HepG2 (cell line): ENCODE results near the gene COX7C. TPM values are rescaled to one million over a fixed set of nuclear protein-coding genes. Genes with fewer than 3 reads are reported as not detected.

Experiments used
- DDIT3 ChIP-seq: sonication (generic); formaldehyde crosslinking; IDR thresholded peaks from 2 replicates; pipeline ENCODE4 v1.4.0; 2020; ENCODE audit warnings: mild to moderate bottlenecking, missing genetic modification reagents
- EP300 ChIP-seq, 3 experiments: sonication (generic) in 1 of 3; formaldehyde crosslinking in 1 of 3; IDR thresholded peaks; 2 replicates each; pipeline versions ENCODE4 v1.5.1 to v1.6.1; 2011 to 2020; ENCODE audit warnings: low read depth in 2 of 3, low read length in 2 of 3, borderline replicate concordance in 1 of 3, improper control_type of control experiment in 1 of 3, mild to moderate bottlenecking in 1 of 3, missing genetic modification reagents in 1 of 3, moderate library complexity in 1 of 3
- GPN1 ChIP-seq: sonication (generic); formaldehyde crosslinking; IDR thresholded peaks from 2 replicates; pipeline ENCODE4 v1.5.1; 2020; ENCODE audit warnings: missing genetic modification reagents, borderline replicate concordance
- GTF2F1 ChIP-seq: fragments of 150-350 bp; IDR thresholded peaks from 2 replicates; pipeline ENCODE4 v1.6.1; 2014; ENCODE audit warnings: low read length
- JARID2 ChIP-seq: sonication (generic); formaldehyde crosslinking; IDR thresholded peaks from 2 replicates; pipeline ENCODE4 v1.8.1; 2023; ENCODE audit warnings: missing genetic modification reagents, inconsistent platforms; ENCODE audit not compliant: insufficient replicate concordance
- PHF5A ChIP-seq: IDR thresholded peaks from one replicate; pipeline ENCODE4 v1.6.1; 2018; ENCODE audit warnings: low read depth, missing genetic modification reagents; ENCODE audit not compliant: unreplicated experiment
- PITX1 ChIP-seq: sonication (generic); formaldehyde crosslinking; IDR thresholded peaks from 2 replicates; pipeline ENCODE4 v1.5.1; 2020; ENCODE audit warnings: mild to moderate bottlenecking, missing genetic modification reagents
- SP5 ChIP-seq: IDR thresholded peaks from 2 replicates; pipeline ENCODE4 v1.6.1; 2016; ENCODE audit warnings: low read depth, borderline replicate concordance
- TARDBP ChIP-seq: sonication (generic); formaldehyde crosslinking; IDR thresholded peaks from 2 replicates; pipeline ENCODE4 v1.8.0; 2022; ENCODE audit warnings: mild to moderate bottlenecking, missing genetic modification reagents
- ZNF407 ChIP-seq: sonication (generic); formaldehyde crosslinking; IDR thresholded peaks from one replicate; pipeline ENCODE4 v1.5.1; 2020; ENCODE audit warnings: mild to moderate bottlenecking, missing genetic modification reagents; ENCODE audit errors: not compliant biosample characterization
- ZNF777 ChIP-seq: sonication (generic); formaldehyde crosslinking; IDR thresholded peaks from 2 replicates; pipeline ENCODE4 v1.4.0; 2020; ENCODE audit warnings: missing genetic modification reagents
- polyA plus RNA-seq, 8 experiments: library from polyadenylated mRNA; depleted of rRNA in 3 of 8; stranded (reverse) in 7 of 8; unstranded in 1 of 8; fragments of >200 nt; fragmentation: Illumina TruSeq in 4 of 8; extraction: Trizol in 4 of 8; gene quantifications; 2 replicates each; pipeline versions ENCODE4 v1.2.1 to v1.2.3, GENCODE V29; 2011 to 2016; ENCODE audit warnings: low read depth in 4 of 8, missing spikeins in 1 of 8, mixed read lengths in 1 of 8; ENCODE audit not compliant: insufficient read depth in 1 of 8
- total RNA-seq, 5 experiments: library from RNA; depleted of rRNA; stranded (reverse); fragments of >200 nt; fragmentation: Illumina TruSeq; extraction: Trizol; gene quantifications; 2 replicates each; pipeline ENCODE4 v1.2.3, GENCODE V29; 2016; ENCODE audit warnings: low read depth in 1 of 5
- TF ChIP-seq, protein P1 (sequence below): sonication (generic); formaldehyde crosslinking; IDR thresholded peaks from 2 replicates; pipeline ENCODE4 v1.4.0; 2020; ENCODE audit warnings: mild to moderate bottlenecking, missing genetic modification reagents
- TF ChIP-seq, protein P2 (sequence below): sonication (generic); formaldehyde crosslinking; IDR thresholded peaks from 2 replicates; pipeline ENCODE4; 2020; ENCODE audit warnings: missing genetic modification reagents, mild to moderate bottlenecking, borderline replicate concordance

COX7C gene
- total and polyA plus RNA-seq, 2 of the 13 experiments (the other 11 are each of a cell fraction or from before 2014, with no cell fraction given): 538 to 635 TPM

DNA sequence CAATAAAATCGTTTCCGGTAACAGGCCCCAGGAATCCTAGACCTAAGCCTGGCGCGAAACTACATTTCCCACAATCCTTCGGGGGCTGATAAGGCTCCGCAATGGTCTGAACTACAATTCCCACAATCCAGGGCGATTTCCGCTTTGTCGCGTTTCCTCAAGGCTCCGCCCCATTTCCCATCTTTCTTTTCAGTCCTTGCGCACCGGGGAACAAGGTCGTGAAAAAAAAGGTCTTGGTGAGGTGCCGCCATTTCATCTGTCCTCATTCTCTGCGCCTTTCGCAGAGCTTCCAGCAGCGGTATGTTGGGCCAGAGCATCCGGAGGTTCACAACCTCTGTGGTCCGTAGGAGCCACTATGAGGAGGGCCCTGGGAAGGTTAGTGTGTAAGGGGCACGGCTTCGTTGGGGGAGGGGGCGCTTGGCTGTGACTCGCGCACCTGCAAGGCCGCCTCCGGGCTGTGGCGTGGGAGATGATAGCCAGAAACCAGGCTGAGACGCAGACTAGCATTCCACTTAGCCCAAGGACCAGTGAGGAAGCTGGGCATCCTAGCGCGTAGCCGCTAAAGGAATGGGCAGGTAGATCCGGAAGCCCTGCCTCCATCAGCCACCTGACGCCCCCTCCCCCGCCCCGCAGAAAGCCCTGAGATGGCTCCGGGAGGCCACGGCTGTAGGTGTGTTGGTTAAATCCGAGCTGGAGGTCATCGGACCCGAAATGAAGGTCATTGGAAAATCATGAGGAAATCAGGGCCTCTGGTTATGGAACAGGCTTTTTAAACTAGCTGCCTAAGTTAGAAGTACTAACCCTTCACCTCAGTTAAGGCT, at the start of gene COX7C (continued):
- TF ChIP-seq, protein P1, sequence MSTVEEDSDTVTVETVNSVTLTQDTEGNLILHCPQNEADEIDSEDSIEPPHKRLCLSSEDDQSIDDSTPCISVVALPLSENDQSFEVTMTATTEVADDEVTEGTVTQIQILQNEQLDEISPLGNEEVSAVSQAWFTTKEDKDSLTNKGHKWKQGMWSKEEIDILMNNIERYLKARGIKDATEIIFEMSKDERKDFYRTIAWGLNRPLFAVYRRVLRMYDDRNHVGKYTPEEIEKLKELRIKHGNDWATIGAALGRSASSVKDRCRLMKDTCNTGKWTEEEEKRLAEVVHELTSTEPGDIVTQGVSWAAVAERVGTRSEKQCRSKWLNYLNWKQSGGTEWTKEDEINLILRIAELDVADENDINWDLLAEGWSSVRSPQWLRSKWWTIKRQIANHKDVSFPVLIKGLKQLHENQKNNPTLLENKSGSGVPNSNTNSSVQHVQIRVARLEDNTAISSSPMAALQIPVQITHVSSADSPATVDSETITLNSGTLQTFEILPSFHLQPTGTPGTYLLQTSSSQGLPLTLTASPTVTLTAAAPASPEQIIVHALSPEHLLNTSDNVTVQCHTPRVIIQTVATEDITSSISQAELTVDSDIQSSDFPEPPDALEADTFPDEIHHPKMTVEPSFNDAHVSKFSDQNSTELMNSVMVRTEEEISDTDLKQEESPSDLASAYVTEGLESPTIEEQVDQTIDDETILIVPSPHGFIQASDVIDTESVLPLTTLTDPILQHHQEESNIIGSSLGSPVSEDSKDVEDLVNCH (CRISPR knock-in tag): no peak
- no peak for TF ChIP-seq JARID2
- 0 out of 2 replicates have a peak, but pooled peaks have one; percentile 47 for TF ChIP-seq PITX1
- no peak for TF ChIP-seq GTF2F1
- TF ChIP-seq DDIT3 (CRISPR knock-in tag): no peak
- no peak for TF ChIP-seq ZNF777 (CRISPR knock-in tag)
- TF ChIP-seq, protein P2, sequence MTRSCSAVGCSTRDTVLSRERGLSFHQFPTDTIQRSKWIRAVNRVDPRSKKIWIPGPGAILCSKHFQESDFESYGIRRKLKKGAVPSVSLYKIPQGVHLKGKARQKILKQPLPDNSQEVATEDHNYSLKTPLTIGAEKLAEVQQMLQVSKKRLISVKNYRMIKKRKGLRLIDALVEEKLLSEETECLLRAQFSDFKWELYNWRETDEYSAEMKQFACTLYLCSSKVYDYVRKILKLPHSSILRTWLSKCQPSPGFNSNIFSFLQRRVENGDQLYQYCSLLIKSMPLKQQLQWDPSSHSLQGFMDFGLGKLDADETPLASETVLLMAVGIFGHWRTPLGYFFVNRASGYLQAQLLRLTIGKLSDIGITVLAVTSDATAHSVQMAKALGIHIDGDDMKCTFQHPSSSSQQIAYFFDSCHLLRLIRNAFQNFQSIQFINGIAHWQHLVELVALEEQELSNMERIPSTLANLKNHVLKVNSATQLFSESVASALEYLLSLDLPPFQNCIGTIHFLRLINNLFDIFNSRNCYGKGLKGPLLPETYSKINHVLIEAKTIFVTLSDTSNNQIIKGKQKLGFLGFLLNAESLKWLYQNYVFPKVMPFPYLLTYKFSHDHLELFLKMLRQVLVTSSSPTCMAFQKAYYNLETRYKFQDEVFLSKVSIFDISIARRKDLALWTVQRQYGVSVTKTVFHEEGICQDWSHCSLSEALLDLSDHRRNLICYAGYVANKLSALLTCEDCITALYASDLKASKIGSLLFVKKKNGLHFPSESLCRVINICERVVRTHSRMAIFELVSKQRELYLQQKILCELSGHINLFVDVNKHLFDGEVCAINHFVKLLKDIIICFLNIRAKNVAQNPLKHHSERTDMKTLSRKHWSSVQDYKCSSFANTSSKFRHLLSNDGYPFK (CRISPR knock-in tag): peak; percentile 49; the same call in 1 of the 2 replicates
- TF ChIP-seq SP5 (CRISPR knock-in tag): no peak
- no peak for TF ChIP-seq PHF5A
- TF ChIP-seq GPN1 (CRISPR knock-in tag): no peak
- TF ChIP-seq EP300 (IDR thresholded peaks at IDR 0.05; ENCODE audit: low read depth in 2 of 2, low read length in 2 of 2): no peak; a peak in 1 of 4 replicates
- TF ChIP-seq EP300 (CRISPR knock-in tag; IDR thresholded peaks at IDR 0.05; ENCODE audit: borderline replicate concordance): no peak
- peak; percentile 53 for TF ChIP-seq ZNF407 (CRISPR knock-in tag)
- TF ChIP-seq TARDBP (CRISPR knock-in tag): peak; percentile 77
